Measurements from ENCODE around the gene BICDL1. TPM values are rescaled to one million over a fixed set of nuclear protein-coding genes. Genes with fewer than 3 reads are reported as not detected.

Gene BICDL1
- polyA plus RNA-seq, 1 experiment, result not detected

DNA sequence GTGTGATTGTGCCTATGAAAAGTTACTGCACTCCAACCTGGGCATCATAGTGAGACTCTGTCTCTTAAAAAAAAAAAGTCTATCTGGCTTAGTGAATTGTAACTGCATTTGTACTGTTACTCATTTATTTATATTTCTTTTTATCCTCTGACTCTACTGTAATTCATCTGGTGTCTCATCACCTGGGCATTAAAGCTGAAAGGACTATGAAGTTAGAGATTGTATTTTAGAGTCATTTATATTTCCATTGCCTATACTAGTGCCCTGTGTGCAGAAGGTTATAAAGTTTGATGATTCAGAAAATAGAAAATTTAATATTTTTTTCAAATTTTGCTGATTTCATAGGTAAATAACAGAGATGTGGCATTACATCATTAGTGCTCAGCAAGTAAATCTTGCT lies 30.2 kb downstream of the BICDL1 start:
- ChIA-PET CTCF (no interaction called here), POLR2A (no interaction called here)
- DNase-seq (ENCODE audit: low read depth, low spot score), result no peak
- H3K9me3 ChIP-seq (ENCODE audit: control insufficient read depth, insufficient read depth, low read length), result no peaks in the 10 kb centered on the region
- TF ChIP-seq, protein P1, sequence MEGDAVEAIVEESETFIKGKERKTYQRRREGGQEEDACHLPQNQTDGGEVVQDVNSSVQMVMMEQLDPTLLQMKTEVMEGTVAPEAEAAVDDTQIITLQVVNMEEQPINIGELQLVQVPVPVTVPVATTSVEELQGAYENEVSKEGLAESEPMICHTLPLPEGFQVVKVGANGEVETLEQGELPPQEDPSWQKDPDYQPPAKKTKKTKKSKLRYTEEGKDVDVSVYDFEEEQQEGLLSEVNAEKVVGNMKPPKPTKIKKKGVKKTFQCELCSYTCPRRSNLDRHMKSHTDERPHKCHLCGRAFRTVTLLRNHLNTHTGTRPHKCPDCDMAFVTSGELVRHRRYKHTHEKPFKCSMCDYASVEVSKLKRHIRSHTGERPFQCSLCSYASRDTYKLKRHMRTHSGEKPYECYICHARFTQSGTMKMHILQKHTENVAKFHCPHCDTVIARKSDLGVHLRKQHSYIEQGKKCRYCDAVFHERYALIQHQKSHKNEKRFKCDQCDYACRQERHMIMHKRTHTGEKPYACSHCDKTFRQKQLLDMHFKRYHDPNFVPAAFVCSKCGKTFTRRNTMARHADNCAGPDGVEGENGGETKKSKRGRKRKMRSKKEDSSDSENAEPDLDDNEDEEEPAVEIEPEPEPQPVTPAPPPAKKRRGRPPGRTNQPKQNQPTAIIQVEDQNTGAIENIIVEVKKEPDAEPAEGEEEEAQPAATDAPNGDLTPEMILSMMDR (IDR thresholded peaks at IDR 0.05; ENCODE audit: low read depth, low read length), result no peak
- no peaks in the 10 kb centered on the region for H3K27me3 ChIP-seq (ENCODE audit: control insufficient read depth, insufficient read depth, low read length)
- no peak overlapping the region for H3K27ac ChIP-seq (ENCODE audit: low read depth, low read length)
- no peak overlapping the region for H3K4me3 ChIP-seq (ENCODE audit: low read depth, low read length)

DNA sequence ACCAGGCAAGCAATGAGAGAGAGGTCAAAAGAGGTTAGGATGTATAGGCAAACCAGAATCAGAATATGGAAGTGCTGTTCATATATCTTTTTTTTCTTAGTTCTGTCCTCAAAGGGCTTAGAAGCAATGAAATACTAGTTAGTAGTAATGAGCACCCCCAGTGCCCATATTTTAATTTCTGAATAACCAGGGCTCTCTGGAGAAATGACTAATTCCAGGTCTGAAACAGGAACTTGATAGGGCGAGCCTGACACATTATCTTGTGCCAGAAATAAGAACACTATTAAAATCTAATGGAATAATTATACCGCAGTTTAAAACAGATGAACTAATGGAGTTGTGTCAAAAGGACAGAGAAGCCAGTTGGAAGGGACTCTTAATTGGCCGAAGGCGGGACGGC lies 30.9 kb downstream of the BICDL1 start:
- TF ChIP-seq, protein P1 (IDR thresholded peaks at IDR 0.05; ENCODE audit: low read depth, low read length), result no peak
- Histone ChIP-seq H3K4me3 (ENCODE audit: low read depth, low read length) (no peak overlapping the region), H3K9me3 (ENCODE audit: control insufficient read depth, insufficient read depth, low read length) (no peaks in the 10 kb centered on the region), H3K27me3 (ENCODE audit: control insufficient read depth, insufficient read depth, low read length) (no peaks in the 10 kb centered on the region), H3K27ac (ENCODE audit: low read depth, low read length) (no peak overlapping the region)
- ChIA-PET CTCF (no interaction called here), POLR2A (no interaction called here)
- no peak for DNase-seq (ENCODE audit: low read depth, low spot score)

DNA sequence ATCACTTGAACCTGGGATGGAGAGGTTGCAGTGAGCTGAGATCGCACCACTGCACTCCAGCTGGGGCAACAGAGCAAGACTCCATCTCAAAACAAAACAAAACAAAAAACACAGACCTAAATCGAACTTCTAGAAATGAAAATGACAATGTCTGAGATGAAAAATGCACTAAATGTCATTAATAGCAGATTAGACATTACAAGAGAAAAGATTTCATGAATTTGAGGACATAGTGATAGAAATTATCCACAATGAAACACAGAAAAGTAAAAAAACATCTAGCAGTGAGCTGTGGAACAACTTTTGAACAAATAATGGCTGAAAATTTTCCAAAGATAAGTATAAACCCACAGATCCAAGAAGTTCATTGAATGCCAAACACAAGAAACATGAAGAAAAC lies 35.2 kb downstream of the BICDL1 start:
- TF ChIP-seq, protein P1 (IDR thresholded peaks at IDR 0.05; ENCODE audit: low read depth, low read length), result no peak
- H3K27me3 ChIP-seq (ENCODE audit: control insufficient read depth, insufficient read depth, low read length), result no peaks in the 10 kb centered on the region
- H3K4me3 ChIP-seq (ENCODE audit: low read depth, low read length), result no peak overlapping the region
- DNase-seq (ENCODE audit: low read depth, low spot score), result no peak
- ChIA-PET CTCF (no interaction called here), POLR2A (no interaction called here)
- H3K9me3 ChIP-seq (ENCODE audit: control insufficient read depth, insufficient read depth, low read length), result no peaks in the 10 kb centered on the region
- no peak overlapping the region for H3K27ac ChIP-seq (ENCODE audit: low read depth, low read length)

DNA sequence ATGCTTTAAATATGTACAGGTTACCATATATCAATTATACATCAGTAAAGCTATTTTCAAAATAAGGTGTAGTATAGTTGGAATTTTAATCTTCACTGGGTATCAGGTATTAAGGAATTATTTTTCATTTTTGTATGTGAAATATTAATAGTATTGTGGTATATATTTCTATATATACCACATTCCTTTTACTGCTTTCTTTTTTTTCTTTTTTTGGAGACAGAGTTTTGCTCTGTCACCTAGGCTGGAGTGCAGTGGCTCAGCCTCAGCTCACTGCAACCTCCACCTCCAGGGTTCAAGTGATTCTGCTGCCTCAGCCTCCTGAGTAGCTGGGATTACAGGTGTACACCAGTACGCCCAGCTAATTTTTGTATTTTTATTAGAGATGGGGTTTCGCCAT lies 36.6 kb downstream of the BICDL1 start:
- TF ChIP-seq, protein P1 (IDR thresholded peaks at IDR 0.05; ENCODE audit: low read depth, low read length), result no peak
- ChIA-PET CTCF (no interaction called here), POLR2A (no interaction called here)
- H3K4me3 ChIP-seq (ENCODE audit: low read depth, low read length), result no peak overlapping the region
- H3K27me3 ChIP-seq (ENCODE audit: control insufficient read depth, insufficient read depth, low read length), result no peaks in the 10 kb centered on the region
- no peak for DNase-seq (ENCODE audit: low read depth, low spot score)
- no peaks in the 10 kb centered on the region for H3K9me3 ChIP-seq (ENCODE audit: control insufficient read depth, insufficient read depth, low read length)
- no peak overlapping the region for H3K27ac ChIP-seq (ENCODE audit: low read depth, low read length)

DNA sequence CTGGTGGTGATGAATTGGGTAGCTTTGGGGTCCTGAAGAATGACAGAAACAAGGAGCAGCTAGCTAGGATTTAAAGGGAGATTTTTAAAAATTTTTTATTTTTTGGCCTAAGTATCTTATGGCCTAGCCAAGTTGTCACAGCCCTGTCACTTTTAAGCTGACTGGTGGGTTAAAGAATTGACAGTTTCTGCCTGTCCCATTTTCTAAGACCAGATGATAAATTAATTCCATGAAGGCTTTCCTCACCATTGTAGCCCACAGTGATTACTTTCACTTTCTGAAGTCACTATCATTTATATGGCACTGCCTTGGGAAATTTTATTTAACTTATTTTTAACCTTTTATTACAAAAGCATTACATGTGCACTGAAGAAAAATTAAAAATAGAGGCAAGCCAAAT lies 43.2 kb downstream of the BICDL1 start:
- Histone ChIP-seq H3K9me3 (ENCODE audit: control insufficient read depth, insufficient read depth, low read length) (no peaks in the 10 kb centered on the region), H3K27ac (ENCODE audit: low read depth, low read length) (no peak overlapping the region), H3K27me3 (ENCODE audit: control insufficient read depth, insufficient read depth, low read length) (no peaks in the 10 kb centered on the region), H3K4me3 (ENCODE audit: low read depth, low read length) (no peak overlapping the region)
- no peak for DNase-seq (ENCODE audit: low read depth, low spot score)
- ChIA-PET POLR2A (interaction anchor here (0.6 kb wide), 1 partner anchor 47 kb away, joined by 5 read pairs; no protein-coding TSS in a partner anchor), CTCF (interaction anchor here (0.6 kb wide), 1 partner anchor 54 kb away, joined by 4 read pairs; no protein-coding TSS in a partner anchor)
- TF ChIP-seq, protein P1 (IDR thresholded peaks at IDR 0.05; ENCODE audit: low read depth, low read length), result no peak

Measured in AG04450 (cell line).